ENCODE measurements around the gene AMOT. TPM values are rescaled to one million over a fixed set of nuclear protein-coding genes. Genes with fewer than 3 reads are reported as not detected.

AMOT gene
- total RNA-seq, 1 donor from 2014 or later, result 31.2 TPM

DNA sequence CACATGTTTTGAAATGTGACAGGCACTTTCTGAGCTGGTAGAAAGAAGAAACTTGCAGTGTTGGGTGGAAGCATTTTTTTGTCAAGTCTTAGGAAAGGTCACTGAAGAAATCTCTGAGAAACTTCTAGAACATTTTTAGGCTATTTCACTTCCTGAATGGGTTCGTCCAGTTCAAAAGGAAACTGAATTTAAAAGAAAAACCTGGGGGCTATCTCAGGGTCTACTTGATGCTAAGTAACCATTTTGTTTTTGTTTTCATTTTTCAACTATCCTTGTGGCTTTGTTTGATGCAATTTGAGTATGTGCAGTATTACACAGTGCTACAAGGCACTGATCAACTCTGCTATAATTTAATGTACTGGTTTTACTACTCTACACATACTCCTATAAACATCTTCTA, 34.0 kb upstream of the AMOT start:
- H3K27ac Mint-ChIP-seq (ENCODE audit: unreplicated experiment), result no peak overlapping the region
- no peaks in the 10 kb centered on the region for H3K4me1 Mint-ChIP-seq (ENCODE audit: unreplicated experiment)
- TF ChIP-seq, protein P1, sequence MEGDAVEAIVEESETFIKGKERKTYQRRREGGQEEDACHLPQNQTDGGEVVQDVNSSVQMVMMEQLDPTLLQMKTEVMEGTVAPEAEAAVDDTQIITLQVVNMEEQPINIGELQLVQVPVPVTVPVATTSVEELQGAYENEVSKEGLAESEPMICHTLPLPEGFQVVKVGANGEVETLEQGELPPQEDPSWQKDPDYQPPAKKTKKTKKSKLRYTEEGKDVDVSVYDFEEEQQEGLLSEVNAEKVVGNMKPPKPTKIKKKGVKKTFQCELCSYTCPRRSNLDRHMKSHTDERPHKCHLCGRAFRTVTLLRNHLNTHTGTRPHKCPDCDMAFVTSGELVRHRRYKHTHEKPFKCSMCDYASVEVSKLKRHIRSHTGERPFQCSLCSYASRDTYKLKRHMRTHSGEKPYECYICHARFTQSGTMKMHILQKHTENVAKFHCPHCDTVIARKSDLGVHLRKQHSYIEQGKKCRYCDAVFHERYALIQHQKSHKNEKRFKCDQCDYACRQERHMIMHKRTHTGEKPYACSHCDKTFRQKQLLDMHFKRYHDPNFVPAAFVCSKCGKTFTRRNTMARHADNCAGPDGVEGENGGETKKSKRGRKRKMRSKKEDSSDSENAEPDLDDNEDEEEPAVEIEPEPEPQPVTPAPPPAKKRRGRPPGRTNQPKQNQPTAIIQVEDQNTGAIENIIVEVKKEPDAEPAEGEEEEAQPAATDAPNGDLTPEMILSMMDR (IDR thresholded peaks at IDR 0.05; ENCODE audit: unreplicated experiment), result no peak
- H3K36me3 Mint-ChIP-seq (ENCODE audit: low read depth, unreplicated experiment), result no peaks in the 10 kb centered on the region
- H3K4me3 Mint-ChIP-seq (ENCODE audit: unreplicated experiment), result no peak overlapping the region
- H3K9me3 Mint-ChIP-seq (ENCODE audit: unreplicated experiment), result no peaks in the 10 kb centered on the region
- DNase-seq (ENCODE audit: low spot score), result no peak
- H3K27me3 Mint-ChIP-seq (ENCODE audit: unreplicated experiment), result no peaks in the 10 kb centered on the region

DNA sequence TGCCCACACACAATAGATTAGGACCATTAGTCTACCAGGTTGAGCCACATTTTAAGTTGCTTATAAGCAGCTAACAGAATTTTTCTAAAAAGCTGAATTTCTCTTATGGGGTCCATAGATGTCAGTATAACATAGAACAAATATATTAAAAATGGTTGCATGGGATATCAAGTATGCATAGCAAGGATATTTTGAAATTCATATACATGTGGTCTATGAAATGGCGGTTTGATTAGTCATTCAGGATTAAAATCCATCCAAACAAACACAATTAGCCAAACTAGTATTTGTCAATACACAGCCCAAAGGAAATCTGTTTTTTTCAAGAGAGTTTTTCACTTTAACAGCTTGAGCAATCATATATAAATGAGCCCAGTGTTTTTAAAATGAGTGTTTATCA, 33.5 kb upstream of the AMOT start:
- Mint-ChIP-seq H3K27me3 (ENCODE audit: unreplicated experiment) (no peaks in the 10 kb centered on the region), H3K9me3 (ENCODE audit: unreplicated experiment) (no peaks in the 10 kb centered on the region), H3K36me3 (ENCODE audit: low read depth, unreplicated experiment) (no peaks in the 10 kb centered on the region), H3K4me1 (ENCODE audit: unreplicated experiment) (no peaks in the 10 kb centered on the region), H3K27ac (ENCODE audit: unreplicated experiment) (no peak overlapping the region), H3K4me3 (ENCODE audit: unreplicated experiment) (no peak overlapping the region)
- TF ChIP-seq, protein P1 (IDR thresholded peaks at IDR 0.05; ENCODE audit: unreplicated experiment), result no peak
- no peak for DNase-seq (ENCODE audit: low spot score)

DNA sequence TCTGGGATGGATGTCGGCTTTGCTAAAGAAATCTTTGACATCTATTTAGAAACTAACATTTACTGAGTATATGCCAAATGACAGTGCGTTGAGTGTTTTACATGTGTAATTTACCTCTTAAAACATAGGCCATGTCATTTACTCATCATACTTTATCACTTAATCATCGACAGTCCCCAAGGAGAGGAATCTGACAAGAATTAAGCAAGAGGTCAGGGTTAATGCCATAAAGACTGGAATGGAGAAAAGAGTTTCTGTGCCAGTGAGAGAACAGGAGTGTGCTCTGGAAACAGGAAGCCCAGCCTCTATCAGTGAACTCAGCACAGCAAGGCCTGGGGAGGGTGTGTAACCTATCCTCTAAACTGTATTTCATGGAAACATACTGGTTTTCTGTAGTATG, 28.0 kb upstream of the AMOT start:
- no peak for DNase-seq (ENCODE audit: low spot score)
- no peak overlapping the region for H3K4me3 Mint-ChIP-seq (ENCODE audit: unreplicated experiment)
- TF ChIP-seq, protein P1 (IDR thresholded peaks at IDR 0.05; ENCODE audit: unreplicated experiment), result no peak
- no peaks in the 10 kb centered on the region for H3K27me3 Mint-ChIP-seq (ENCODE audit: unreplicated experiment)
- H3K27ac Mint-ChIP-seq (ENCODE audit: unreplicated experiment), result no peak overlapping the region
- no peaks in the 10 kb centered on the region for H3K9me3 Mint-ChIP-seq (ENCODE audit: unreplicated experiment)
- H3K36me3 Mint-ChIP-seq (ENCODE audit: low read depth, unreplicated experiment), result no peaks in the 10 kb centered on the region
- H3K4me1 Mint-ChIP-seq (ENCODE audit: unreplicated experiment), result no peaks in the 10 kb centered on the region

DNA sequence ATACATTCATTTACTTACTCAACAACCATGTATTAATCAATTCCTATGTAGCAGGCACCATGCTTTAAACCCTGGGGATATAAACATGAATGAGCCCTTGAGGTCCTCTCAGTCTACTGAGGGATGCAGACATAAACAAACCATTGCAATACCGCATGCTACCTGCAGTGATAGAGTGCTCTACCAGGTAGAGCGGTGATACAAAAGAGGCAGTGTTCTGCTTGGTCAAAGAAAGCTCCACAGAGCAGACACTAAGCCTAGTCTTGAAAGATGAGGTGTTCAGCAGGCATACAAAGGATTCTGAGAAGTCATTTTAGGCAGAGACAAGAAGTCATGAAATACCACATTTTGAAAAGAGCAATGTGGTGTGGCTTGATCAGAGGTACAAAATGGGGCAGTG, 26.9 kb upstream of the AMOT start:
- no peak overlapping the region for H3K4me3 Mint-ChIP-seq (ENCODE audit: unreplicated experiment)
- no peaks in the 10 kb centered on the region for H3K4me1 Mint-ChIP-seq (ENCODE audit: unreplicated experiment)
- TF ChIP-seq, protein P1 (IDR thresholded peaks at IDR 0.05; ENCODE audit: unreplicated experiment), result no peak
- no peak for DNase-seq (ENCODE audit: low spot score)
- H3K9me3 Mint-ChIP-seq (ENCODE audit: unreplicated experiment), result no peaks in the 10 kb centered on the region
- no peaks in the 10 kb centered on the region for H3K27me3 Mint-ChIP-seq (ENCODE audit: unreplicated experiment)
- H3K27ac Mint-ChIP-seq (ENCODE audit: unreplicated experiment), result no peak overlapping the region
- H3K36me3 Mint-ChIP-seq (ENCODE audit: low read depth, unreplicated experiment), result no peaks in the 10 kb centered on the region

DNA sequence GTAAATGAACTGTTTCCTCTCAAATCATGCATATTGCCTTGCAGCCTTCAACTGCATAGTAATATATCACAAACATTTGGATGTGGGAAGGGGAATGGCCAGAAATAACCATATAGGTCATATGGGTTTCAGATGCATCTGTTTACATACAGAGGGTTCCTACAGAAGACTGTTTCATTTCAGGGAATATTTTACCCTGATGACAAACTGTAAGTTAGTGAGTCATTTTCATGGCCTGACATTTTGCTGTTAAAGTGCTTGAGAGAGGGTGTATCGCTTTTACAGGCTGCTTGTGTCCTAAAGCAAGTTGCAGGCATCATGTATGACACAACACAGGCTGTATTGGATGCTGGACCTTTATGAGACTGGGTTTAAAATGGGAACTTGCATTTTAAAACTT, 25.5 kb upstream of the AMOT start:
- DNase-seq (ENCODE audit: low spot score), result no peak
- Mint-ChIP-seq H3K4me3 (ENCODE audit: unreplicated experiment) (no peak overlapping the region), H3K36me3 (ENCODE audit: low read depth, unreplicated experiment) (no peaks in the 10 kb centered on the region), H3K4me1 (ENCODE audit: unreplicated experiment) (no peaks in the 10 kb centered on the region), H3K27me3 (ENCODE audit: unreplicated experiment) (no peaks in the 10 kb centered on the region), H3K27ac (ENCODE audit: unreplicated experiment) (no peak overlapping the region), H3K9me3 (ENCODE audit: unreplicated experiment) (no peaks in the 10 kb centered on the region)
- TF ChIP-seq, protein P1 (IDR thresholded peaks at IDR 0.05; ENCODE audit: unreplicated experiment), result no peak
